ENCODE results near the gene CNTN4. TPM values are rescaled to one million over a fixed set of nuclear protein-coding genes. Genes with fewer than 3 reads are reported as not detected.

Gene CNTN4
- total RNA-seq, 1 experiment from 2014 or later: 1.6 TPM

DNA sequence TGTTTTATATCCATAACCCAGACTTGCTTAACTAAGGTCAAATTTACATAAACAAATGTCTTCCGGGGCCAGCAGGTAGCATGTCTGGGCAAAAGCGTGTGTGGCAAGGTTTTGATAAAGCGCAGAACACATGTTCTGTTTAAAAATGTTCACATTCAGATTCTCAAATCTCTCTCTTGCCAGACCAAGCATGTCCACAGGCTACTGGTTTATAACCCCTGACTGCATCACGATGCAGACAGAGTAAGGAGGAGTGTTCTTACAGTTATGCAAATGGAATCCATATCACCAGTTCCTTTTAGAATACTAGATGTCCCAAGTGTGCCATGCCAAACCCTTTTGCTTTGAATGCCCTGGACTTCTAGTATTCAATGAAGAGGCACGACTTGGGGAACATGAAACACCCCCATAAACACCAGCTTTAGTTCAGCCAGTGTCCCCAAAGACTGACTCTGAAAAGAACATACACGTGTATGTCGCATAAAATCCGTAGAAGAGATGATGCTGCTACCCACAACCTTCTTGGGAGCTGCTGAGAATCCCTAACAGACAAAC lies 412.0 kb downstream of the CNTN4 start:
- Histone ChIP-seq H3K79me2 (ENCODE audit: insufficient read depth, low read length) (no peaks in the 10 kb centered on the region), H3K18ac (ENCODE audit: insufficient read length, low read depth, low read length) (no peak overlapping the region), H3K56ac (ENCODE audit: insufficient read length, low read depth, low read length) (no peak overlapping the region), H3K23me2 (ENCODE audit: insufficient read length, low read depth, low read length, poor library complexity, severe bottlenecking) (no peaks in the 10 kb centered on the region), H4K8ac (replicated peaks; ENCODE audit: insufficient read length, low read depth, low read length) (no peak overlapping the region), H3K4me1 (ENCODE audit: insufficient read depth, low read length) (no peaks in the 10 kb centered on the region; the same call in 1 of the 2 replicates), H2BK20ac (ENCODE audit: low read depth, low read length, poor library complexity, severe bottlenecking) (no peak overlapping the region), H3K4me2 (ENCODE audit: insufficient read depth, insufficient read length, low read length) (no peak overlapping the region), H4K91ac (ENCODE audit: insufficient read length, low read depth, low read length) (no peak overlapping the region), H2AK5ac (ENCODE audit: insufficient read length, low read length) (no peak overlapping the region), H3K4ac (ENCODE audit: low read depth, low read length) (no peak overlapping the region), H4K20me1 (ENCODE audit: control insufficient read depth, insufficient read depth, insufficient read length) (no peaks in the 10 kb centered on the region), H3K9ac (ENCODE audit: extremely low read depth, insufficient read length, low read length) (no peak overlapping the region), H3K9me3 (ENCODE audit: control insufficient read depth, low read depth, low read length) (no peaks in the 10 kb centered on the region), H3K79me1 (ENCODE audit: insufficient read depth, low read depth, low read length, poor library complexity, severe bottlenecking) (no peaks in the 10 kb centered on the region), H3K23ac (ENCODE audit: insufficient read length, low read depth, low read length) (no peak overlapping the region), H3K27me3 (ENCODE audit: insufficient read depth, low read length) (no peaks in the 10 kb centered on the region; the same call in 1 of the 2 replicates), H2BK120ac (ENCODE audit: low read depth, low read length, poor library complexity, severe bottlenecking) (no peak overlapping the region), H2BK15ac (ENCODE audit: low read depth, low read length) (no peak overlapping the region), H2BK5ac (ENCODE audit: insufficient read length, low read length) (no peak overlapping the region), H2AFZ (ENCODE audit: low read length) (no peak overlapping the region), H3K14ac (ENCODE audit: insufficient read depth, low read length) (no peak overlapping the region), H2BK12ac (ENCODE audit: insufficient read length, low read depth, low read length) (no peak overlapping the region), H3K27ac (ENCODE audit: insufficient read length, low read depth, low read length) (no peak overlapping the region), H3T11ph (ENCODE audit: low read length) (no peak overlapping the region), H4K5ac (ENCODE audit: insufficient read length, low read depth, low read length) (no peak overlapping the region)
- H3K9me3 Mint-ChIP-seq: no peaks in the 10 kb centered on the region
- WGBS (ENCODE audit: extremely low coverage, insufficient read length, low lambda C conversion rate): no CpG with 5 or more reads among the region's 8 CpGs
- no peak overlapping the region for H3K4me3 Mint-ChIP-seq
- H3K27me3 Mint-ChIP-seq (ENCODE audit: low read depth): peaks cover 35% of the 10 kb centered on the region
- no peak for DNase-seq
- peaks cover 17% of the 10 kb centered on the region in 2 experiments for H3K4me1 Mint-ChIP-seq
- H3K36me3 Mint-ChIP-seq (ENCODE audit: insufficient read depth in 1 of 3, low read depth in 3 of 3): no peaks in the 10 kb centered on the region
- H3K27ac Mint-ChIP-seq: no peak overlapping the region
- TF ChIP-seq, protein P1, sequence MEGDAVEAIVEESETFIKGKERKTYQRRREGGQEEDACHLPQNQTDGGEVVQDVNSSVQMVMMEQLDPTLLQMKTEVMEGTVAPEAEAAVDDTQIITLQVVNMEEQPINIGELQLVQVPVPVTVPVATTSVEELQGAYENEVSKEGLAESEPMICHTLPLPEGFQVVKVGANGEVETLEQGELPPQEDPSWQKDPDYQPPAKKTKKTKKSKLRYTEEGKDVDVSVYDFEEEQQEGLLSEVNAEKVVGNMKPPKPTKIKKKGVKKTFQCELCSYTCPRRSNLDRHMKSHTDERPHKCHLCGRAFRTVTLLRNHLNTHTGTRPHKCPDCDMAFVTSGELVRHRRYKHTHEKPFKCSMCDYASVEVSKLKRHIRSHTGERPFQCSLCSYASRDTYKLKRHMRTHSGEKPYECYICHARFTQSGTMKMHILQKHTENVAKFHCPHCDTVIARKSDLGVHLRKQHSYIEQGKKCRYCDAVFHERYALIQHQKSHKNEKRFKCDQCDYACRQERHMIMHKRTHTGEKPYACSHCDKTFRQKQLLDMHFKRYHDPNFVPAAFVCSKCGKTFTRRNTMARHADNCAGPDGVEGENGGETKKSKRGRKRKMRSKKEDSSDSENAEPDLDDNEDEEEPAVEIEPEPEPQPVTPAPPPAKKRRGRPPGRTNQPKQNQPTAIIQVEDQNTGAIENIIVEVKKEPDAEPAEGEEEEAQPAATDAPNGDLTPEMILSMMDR (conservative IDR thresholded peaks at IDR 0.05): no peak

Measured in H9 (cell line).